Vagina (tissue), 2 donors: ENCODE measurements around the gene PRSS27. TPM values are rescaled to one million over a fixed set of nuclear protein-coding genes. Genes with fewer than 3 reads are reported as not detected.

Experiments used
- DNase-seq, 2 donors: peaks; one replicate each; pipeline ENCODE4 v3.0.0-alpha.2; 2017; ENCODE audit errors: extremely low spot score in 2 of 2
- H3K27ac ChIP-seq: fragments of 200-600 bp; sonication (generic); one replicate; pipeline ENCODE4 v1.5.1; 2019
- H3K27me3 ChIP-seq: fragments of 200-600 bp; sonication (generic); one replicate; pipeline ENCODE4 v1.5.1; 2019
- H3K36me3 ChIP-seq, 2 donors: fragments of 200-600 bp; sonication (generic); one replicate each; pipeline ENCODE4 v1.5.1; 2017 to 2019
- H3K4me1 ChIP-seq: fragments of 200-600 bp; sonication (generic); one replicate; pipeline ENCODE4 v1.5.1; 2019
- H3K4me3 ChIP-seq, 2 donors: fragments of 200-600 bp; sonication (generic); 1 replicate in 1 of 2; 2 replicates in 1 of 2; pipeline ENCODE4 v1.5.1; 2016 to 2019
- H3K9me3 ChIP-seq: fragments of 200-600 bp; sonication (generic); one replicate; pipeline ENCODE4 v1.5.1; 2019
- POLR2A ChIP-seq, 2 donors: fragments of 450-650 bp; IDR thresholded peaks; one replicate each; pipeline ENCODE4 v1.6.1; 2017; ENCODE audit warnings: antibody characterized with exemption in 2 of 2, mild to moderate bottlenecking in 2 of 2, moderate library complexity in 2 of 2
- POLR2AphosphoS5 ChIP-seq, 2 donors: sonication (generic); formaldehyde crosslinking; IDR thresholded peaks; one replicate each; pipeline ENCODE4 v1.9.0; 2017; ENCODE audit warnings: antibody characterized with exemption in 2 of 2, mild to moderate bottlenecking in 2 of 2, low read depth in 1 of 2; ENCODE audit not compliant: insufficient read depth in 1 of 2
- intact Hi-C: fragments of 100-400 bp; cut with DNase I; formaldehyde crosslinking; loops from one replicate; pipeline ENCODE4 v1.15.1; 2023
- total RNA-seq: library from RNA; depleted of rRNA; stranded (reverse); fragments of >200 nt; gene quantifications from one replicate; pipeline ENCODE4 v1.2.3, GENCODE V29; 2016
- TF ChIP-seq, protein P1 (sequence below), 3 experiments: fragments of 450-650 bp in 2 of 3; fragments of 200-600 bp in 1 of 3; sonication (generic) in 1 of 3; IDR thresholded peaks; one replicate each; pipeline ENCODE4 v1.5.1; 2017 to 2019; ENCODE audit warnings: antibody characterized with exemption in 3 of 3, mild to moderate bottlenecking in 2 of 3, moderate library complexity in 2 of 3

PRSS27 gene
- total RNA-seq, 1 donor from 2014 or later: 61.6 TPM

DNA sequence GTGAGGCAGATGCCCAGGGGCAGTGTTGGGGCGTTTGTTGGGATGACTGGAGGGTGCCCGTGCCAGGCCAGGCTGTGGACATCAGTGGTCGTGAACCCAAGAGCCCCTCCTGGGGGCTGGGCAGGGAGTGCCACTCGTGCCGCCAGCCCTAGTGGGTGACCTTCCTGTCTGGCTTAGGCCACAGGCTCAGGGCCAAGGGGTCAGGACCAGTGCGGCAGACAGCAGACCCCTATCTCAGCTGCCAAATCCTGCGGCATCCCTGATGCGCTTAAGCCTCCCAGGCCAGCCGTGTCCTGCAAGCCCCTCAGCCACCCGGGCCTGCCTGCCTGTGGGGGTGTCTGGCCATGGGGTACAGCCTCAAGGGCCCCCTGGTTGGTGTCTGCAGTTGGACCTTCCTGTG lies 14.7 kb downstream of the PRSS27 start:
- Histone ChIP-seq H3K27ac (no peak overlapping the region), H3K9me3 (no peaks in the 10 kb centered on the region), H3K4me1 (no peaks in the 10 kb centered on the region), H3K36me3 (peaks cover 0 to 50% of the 10 kb centered on the region in 2 donors), H3K27me3 (no peaks in the 10 kb centered on the region), H3K4me3 (no peak overlapping the region)
- intact Hi-C loops: no loop called here
- no peak for DNase-seq
- TF ChIP-seq POLR2AphosphoS5 (IDR thresholded peaks at IDR 0.05; ENCODE audit: insufficient read depth in 1 of 2, low read depth in 1 of 2) (no peak), POLR2A (IDR thresholded peaks at IDR 0.05) (no peak)
- TF ChIP-seq, protein P1, sequence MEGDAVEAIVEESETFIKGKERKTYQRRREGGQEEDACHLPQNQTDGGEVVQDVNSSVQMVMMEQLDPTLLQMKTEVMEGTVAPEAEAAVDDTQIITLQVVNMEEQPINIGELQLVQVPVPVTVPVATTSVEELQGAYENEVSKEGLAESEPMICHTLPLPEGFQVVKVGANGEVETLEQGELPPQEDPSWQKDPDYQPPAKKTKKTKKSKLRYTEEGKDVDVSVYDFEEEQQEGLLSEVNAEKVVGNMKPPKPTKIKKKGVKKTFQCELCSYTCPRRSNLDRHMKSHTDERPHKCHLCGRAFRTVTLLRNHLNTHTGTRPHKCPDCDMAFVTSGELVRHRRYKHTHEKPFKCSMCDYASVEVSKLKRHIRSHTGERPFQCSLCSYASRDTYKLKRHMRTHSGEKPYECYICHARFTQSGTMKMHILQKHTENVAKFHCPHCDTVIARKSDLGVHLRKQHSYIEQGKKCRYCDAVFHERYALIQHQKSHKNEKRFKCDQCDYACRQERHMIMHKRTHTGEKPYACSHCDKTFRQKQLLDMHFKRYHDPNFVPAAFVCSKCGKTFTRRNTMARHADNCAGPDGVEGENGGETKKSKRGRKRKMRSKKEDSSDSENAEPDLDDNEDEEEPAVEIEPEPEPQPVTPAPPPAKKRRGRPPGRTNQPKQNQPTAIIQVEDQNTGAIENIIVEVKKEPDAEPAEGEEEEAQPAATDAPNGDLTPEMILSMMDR (IDR thresholded peaks at IDR 0.05): no peak

DNA sequence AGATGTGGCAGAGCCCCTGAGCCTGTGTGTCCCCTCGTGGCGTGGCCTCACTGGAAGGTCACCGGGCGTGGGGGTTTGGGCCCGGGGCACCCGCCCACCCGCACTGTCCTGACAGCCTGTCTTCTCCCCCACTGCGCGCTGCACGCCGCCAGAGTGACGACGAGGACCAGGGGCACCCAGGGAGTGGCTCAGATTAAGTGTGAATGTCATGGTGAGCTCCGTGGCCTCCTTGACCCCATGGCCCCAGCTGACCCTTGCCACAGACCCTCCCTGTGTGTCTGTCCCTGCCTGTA lies 15.1 kb downstream of the PRSS27 start:
- Histone ChIP-seq H3K27ac (no peak overlapping the region), H3K4me1 (no peaks in the 10 kb centered on the region), H3K36me3 (peaks cover 0 to 55% of the 10 kb centered on the region in 2 donors), H3K4me3 (no peak overlapping the region), H3K9me3 (no peaks in the 10 kb centered on the region), H3K27me3 (no peaks in the 10 kb centered on the region)
- no peak for DNase-seq
- TF ChIP-seq POLR2A (IDR thresholded peaks at IDR 0.05) (no peak), POLR2AphosphoS5 (IDR thresholded peaks at IDR 0.05; ENCODE audit: insufficient read depth in 1 of 2, low read depth in 1 of 2) (no peak)
- TF ChIP-seq, protein P1 (IDR thresholded peaks at IDR 0.05): no peak
- intact Hi-C loops: no loop called here

DNA sequence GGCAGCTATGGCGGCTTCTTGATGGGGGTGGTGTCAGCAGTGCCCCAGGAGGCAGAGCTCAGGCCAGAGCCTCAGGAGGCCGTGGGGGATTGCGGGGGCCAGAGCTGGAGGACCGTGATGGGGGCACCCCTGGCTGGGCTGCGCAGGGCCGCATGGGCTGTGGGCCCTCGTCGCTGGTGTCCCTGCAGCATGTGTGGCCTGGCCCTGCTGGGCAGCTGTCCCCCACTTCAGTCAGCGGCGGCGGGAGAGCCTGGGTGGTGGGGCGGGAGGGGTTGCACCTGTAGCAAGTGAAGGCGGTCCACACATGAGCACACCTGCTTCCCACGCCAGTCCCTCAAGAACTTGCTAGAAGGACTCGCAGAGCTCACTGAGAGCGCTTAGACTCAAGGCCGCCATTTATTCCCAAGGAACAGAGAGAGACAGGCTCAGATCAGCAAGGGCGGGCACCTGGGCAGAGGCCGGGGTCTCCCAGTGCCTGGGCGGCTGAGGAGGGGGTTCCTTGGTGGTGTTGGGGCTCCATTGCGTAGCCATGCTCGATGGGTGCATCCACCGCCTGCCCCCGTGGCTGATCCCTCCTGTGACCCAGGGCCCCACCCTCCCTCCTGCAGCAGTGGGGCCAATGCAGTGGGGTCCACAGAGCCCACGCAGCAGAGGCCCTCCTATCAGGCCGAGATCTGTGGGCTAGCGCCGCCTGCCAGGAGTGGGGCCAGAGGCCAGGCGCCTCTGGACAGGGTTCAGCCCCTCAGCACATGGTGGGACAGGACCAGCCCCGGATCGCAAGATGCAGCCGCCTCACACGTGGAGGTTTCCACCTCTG lies 15.7 kb downstream of the PRSS27 start:
- no peaks in the 10 kb centered on the region for H3K9me3 ChIP-seq
- no peaks in the 10 kb centered on the region for H3K27me3 ChIP-seq
- peaks cover 0 to 60% of the 10 kb centered on the region in 2 donors for H3K36me3 ChIP-seq
- no peaks in the 10 kb centered on the region for H3K4me1 ChIP-seq
- H3K4me3 ChIP-seq: no peak overlapping the region
- DNase-seq: no peak
- H3K27ac ChIP-seq: no peak overlapping the region
- TF ChIP-seq POLR2A (IDR thresholded peaks at IDR 0.05) (no peak), POLR2AphosphoS5 (IDR thresholded peaks at IDR 0.05; ENCODE audit: insufficient read depth in 1 of 2, low read depth in 1 of 2) (no peak)
- TF ChIP-seq, protein P1 (IDR thresholded peaks at IDR 0.05): no peak
- intact Hi-C loops: no loop called here

DNA sequence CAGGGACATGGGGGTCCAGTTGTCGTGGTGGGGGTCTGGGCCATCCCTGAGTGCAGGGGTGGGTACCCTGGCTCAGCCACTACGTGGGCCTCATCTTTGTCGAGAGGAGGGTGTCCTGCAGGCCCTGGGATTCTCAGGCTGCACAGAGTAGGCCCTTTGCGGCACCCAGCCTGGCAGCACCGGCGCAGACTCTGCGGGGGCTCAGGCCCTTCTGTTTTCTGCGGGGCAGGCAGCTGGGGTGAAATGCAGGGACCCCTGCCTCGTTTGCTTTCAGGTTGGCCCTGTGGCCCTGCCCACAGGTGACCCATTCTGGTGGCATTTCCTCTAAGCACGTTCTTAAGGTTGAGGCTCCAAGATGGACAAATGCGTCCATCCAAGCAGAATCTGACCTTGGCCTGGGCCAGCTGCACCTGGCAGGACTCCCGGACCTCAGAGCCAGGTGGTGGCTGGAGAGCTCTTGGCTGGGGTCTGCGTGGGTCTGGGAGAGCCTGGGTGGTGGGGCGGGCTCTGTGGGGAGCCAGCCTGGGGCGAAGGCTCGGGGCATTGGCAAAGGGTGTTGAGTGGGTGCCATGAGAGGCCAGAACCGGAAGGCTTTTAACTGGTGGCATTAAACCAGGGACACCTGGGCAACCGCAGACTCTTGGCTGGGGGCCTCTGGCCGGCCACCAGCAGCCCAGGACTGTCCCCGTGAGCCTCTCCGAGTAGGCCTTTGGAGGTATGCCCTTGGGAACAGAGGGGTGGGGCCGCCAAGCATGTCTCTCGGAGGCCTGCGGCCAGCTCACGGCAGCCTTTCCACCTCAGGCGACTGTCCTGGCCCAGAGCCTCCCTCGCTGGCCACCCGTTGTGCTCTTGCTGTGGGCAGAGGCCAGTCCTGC lies 16.9 kb downstream of the PRSS27 start:
- no peaks in the 10 kb centered on the region for H3K9me3 ChIP-seq
- no peak overlapping the region for H3K4me3 ChIP-seq
- no peak overlapping the region for H3K27ac ChIP-seq
- TF ChIP-seq, protein P1 (IDR thresholded peaks at IDR 0.05): no peak
- TF ChIP-seq POLR2A (IDR thresholded peaks at IDR 0.05) (no peak), POLR2AphosphoS5 (IDR thresholded peaks at IDR 0.05; ENCODE audit: insufficient read depth in 1 of 2, low read depth in 1 of 2) (no peak)
- no peak for DNase-seq
- H3K4me1 ChIP-seq: no peaks in the 10 kb centered on the region
- H3K27me3 ChIP-seq: no peaks in the 10 kb centered on the region
- intact Hi-C loops: no loop called here
- peaks cover 0 to 65% of the 10 kb centered on the region in 2 donors for H3K36me3 ChIP-seq
